DMS114 treated with DMSO at 0.1 percent for 48 hours (cell line): ENCODE data around the gene GALNT6.
"Not testable (repeated sequence)": the region's sequence is repeated elsewhere in the genome, so short reads cannot be mapped to it uniquely, and the experiment has no call there.

ENCODE experiments used
- DNase-seq: peaks from one replicate; lab custom pipeline; 2025; ENCODE audit not compliant: unreplicated experiment; lab: John Stamatoyannopoulos, UW

Gene GALNT6

DNA sequence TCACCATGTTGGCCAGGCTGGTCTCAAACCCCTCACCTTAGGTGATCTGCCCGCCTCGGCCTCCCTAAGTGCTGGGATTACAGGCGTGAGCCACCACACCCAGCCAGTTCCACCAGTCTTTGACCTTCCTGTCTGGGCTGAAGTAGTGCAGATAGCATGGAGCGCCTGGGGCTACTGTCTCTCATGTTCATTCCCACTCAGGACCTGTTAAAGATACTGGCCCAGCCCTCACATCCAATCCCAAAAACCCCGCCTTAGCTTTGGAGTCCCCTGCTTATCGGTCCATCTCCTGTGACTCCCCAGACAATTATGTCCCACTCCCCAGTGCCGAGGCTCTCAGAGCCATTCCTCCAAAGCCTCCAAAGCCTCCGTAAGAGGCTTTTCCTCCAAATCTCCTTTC lies 32.7 kb downstream of the GALNT6 start:
- no peak for DNase-seq

DNA sequence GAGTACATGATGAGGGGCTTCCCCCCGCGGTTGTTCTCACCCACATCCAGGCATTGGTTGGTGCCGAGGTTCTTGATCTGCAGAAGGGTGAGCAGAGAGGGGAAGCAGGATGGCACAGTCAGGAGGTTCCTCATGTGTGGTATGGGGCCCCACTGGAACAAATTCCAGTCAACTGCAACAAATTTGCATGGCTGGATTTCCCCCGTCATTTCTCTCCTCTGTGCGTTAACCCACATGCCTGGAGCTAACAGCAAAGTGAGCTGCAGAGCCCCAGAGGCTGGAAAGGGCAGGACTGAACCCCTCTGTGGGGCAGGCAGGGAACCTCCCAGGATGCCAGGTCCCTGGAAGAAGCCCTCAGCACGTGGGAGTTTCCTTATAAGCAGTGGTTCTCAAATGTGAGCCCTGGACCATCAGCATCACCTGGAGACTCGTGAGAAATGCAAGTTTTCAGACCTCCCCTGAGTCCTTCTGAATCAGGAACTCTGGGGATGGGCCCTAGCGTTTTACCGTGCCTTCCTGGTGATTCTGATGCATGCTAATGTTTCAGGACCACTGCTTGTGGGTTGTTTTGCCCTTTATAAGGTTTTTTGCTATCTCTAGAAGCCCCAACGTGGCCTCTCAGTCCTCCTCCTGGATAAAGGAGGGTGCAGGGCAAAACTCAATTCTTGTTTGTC lies 33.7 kb downstream of the GALNT6 start:
- DNase-seq, result no peak

DNA sequence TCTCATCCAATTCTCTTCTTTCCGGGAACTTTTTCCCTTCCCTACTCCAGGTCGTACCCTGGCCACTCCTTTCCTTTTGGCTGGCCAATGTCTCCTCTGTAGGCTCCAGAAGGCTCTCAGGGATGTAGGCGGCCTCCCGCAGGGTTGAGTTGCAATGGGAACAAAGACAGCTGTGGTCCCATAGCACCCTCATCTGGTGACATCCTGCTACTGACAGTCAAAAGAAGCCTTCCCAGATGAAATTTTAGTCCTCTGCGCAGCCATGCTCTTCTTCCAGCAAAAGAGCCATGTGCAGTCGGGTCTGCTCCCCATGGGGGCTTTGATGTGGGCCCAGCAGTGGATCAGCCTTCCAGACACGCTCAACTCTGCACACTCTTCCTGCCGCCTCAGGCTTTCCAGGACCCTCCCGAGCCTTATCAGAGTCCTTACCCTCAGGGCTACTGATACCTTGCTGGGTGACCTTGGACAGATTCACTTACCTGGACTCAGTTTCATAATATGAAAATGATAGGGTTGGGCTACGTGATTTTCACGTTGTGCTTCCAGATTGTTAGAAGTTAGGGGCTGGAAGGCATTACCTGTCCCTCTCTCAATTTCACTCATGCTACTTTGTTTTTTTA lies 39.2 kb downstream of the GALNT6 start:
- DNase-seq, result peak; percentile 42

GRCh38 chr12:51349026-51349425 lies 42.2 kb downstream of the GALNT6 start:
- DNase-seq, result no peak

GRCh38 chr12:51348116-51348515 lies 43.1 kb downstream of the GALNT6 start:
- DNase-seq, result no peak

- no peak for DNase-seq
These were observed 44.6 kb downstream of the GALNT6 start, which contains the start of gene CELA1 for GRCh38 chr12:51346581-51346980. Gene CELA1 (minus strand): TSS chr12:51346679. CDS start chr12:51346638, 41 bp downstream.

DNA sequence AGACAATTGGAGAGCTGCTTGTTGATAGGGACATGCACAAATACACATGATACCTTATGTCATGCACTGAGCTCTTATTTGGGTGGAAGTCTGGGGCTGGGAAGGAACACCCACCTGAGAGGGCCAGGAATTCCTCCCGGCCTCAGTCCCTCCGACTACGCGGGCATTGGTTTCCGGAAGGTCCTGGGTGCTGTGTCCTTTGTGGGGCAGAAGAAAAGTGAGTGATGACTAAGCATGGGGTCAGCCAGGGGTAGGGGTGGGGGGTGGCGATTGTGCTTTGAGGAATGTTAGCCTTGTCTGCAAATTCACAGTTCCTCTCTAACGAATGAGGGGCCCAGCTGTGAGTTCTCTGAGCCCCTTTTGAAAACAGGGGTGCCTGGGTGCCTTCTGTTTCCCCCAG lies 45.5 kb downstream of the GALNT6 start:
- DNase-seq, result no peak

GRCh38 chr12:51343201-51343600 lies 48.0 kb downstream of the GALNT6 start:
- no peak for DNase-seq

DNA sequence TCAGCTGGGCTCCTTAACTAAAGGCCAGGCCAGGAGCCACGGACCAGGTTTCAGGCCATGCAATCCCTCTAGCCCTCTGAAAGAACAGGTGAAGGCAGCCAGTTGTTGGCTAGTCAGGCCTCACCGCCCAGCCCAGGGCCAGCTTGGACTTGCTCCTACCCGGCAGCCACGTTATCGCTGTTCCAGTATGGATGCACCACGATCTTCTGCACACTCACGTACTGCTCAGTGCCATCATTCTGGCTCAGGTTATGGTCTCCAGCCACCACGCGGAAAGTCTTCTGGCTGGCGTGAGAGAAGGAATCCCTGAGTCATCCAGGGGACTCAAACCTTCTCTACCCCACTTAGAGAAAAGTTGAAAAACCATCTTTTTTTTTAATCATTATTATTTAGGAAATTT lies 48.8 kb downstream of the GALNT6 start:
- no peak for DNase-seq

- DNase-seq, result peak; percentile 74
These were observed 49.8 kb downstream of the GALNT6 start for GRCh38 chr12:51341251-51342007.

DNA sequence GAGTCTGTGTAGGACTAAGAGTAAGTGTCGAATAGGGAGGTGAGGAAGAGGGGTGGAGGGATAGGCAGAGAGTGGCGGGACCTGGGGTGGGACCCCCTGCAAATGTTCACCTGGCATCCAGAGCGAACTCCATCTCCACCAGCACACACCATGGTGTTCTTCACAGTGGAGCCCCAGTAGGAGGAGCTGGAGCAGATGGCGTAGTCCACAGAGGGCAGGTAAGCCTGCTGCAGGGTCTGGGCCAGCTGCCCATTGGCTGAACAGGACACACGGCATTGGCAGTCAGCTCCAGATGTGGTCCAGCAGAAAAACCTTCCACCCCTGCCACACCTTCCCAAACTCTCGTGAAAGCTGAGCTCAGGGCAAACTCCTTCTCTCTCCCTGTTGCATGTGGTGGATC lies 51.5 kb downstream of the GALNT6 start:
- no peak for DNase-seq

DNA sequence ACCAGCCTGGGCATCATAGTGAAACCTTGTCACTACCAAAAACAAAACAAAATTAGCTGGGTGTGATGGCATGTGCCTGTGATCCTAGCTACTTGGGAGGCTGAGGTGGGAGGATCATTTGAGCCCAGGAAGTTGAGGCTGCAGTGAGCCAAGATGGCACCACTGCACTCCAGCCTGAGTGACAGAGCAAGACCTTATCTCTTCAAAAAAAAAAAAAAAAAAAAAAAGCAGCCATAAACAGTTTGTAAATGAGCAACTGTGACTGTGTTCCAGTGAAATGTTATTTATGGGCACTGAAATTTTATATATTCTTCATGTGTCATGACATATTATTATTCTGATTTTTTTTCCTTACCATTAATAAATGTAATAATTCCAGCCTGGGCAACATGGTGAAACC lies 53.9 kb downstream of the GALNT6 start:
- not testable (repeated sequence) for DNase-seq

DNA sequence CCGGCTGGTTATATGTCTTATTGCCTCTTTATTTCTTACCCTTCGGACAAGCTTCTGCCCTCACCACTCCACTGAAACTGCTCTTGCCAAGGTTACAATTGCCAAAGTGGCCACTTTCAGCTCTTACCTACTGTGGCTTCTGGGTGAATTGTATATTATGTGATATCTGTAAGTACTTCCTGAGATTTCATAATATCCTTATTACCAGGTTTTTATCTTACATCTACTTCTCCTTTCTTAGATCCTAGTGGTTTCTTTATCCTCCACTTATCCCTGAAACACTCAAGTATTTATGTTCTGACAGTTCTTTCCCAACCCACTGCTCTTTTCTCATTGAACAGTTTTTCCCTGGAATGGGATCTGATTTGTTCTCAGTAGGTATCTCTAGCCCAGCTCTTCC lies 55.3 kb downstream of the GALNT6 start:
- no peak for DNase-seq

DNA sequence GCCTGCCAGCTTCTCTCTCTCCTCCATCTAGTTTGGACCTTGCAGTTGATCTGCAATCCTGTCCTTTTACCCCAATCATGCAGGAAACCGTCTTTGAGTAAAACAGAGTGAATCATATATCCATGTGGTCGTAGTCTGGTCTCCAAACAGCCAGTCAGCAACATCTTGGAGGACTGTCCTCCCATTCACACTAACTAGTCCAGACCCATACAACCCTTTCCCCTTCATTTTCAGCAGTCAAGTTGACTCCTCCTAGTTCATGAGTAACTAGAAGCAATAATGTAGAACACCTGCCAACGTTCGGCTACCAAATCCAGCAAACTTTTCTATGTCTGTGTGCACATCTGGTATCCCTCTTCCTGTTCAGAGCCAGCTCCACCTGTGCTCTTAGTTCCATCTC lies 56.4 kb downstream of the GALNT6 start:
- DNase-seq, result no peak

DNA sequence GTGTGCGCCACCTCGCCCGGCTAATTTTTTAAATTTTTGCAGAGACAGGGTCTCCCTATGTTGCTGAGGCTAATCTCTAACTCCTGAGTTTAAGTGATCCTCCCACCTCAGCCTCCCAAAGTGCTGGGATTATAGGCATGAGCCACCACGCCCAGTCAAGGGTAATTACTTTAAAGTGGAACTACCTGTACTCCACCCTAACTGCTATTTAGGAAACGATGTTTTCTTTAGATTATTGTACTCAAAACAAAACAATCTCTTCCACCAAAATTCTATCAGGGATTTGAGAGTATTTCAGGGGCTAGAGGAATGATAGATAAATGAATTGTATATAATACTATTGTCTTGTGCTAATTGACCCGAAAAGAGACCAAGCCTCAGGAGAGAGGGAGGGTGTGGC lies 57.7 kb downstream of the GALNT6 start:
- no peak for DNase-seq

DNA sequence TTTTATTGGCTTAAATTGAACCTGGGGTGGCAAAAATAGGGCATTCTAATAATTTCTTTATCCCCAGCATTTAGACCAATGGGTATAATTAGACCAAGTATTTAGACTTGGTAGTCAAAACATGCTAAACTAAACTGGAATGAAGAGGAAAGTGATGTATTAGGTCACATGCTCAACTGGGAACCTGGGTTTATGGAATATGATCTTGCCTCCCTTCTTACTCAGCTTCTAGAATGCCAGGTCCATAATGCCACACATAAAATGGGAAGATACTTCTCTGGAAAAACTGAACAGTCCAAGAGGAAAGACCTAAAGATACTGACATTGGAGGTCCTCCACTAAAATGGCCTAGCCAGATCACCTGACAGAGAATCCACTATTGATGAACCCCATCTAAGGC lies 61.0 kb downstream of the GALNT6 start:
- no peak for DNase-seq

- DNase-seq, result no peak
These were observed 61.5 kb downstream of the GALNT6 start for GRCh38 chr12:51329742-51330141.

DNA sequence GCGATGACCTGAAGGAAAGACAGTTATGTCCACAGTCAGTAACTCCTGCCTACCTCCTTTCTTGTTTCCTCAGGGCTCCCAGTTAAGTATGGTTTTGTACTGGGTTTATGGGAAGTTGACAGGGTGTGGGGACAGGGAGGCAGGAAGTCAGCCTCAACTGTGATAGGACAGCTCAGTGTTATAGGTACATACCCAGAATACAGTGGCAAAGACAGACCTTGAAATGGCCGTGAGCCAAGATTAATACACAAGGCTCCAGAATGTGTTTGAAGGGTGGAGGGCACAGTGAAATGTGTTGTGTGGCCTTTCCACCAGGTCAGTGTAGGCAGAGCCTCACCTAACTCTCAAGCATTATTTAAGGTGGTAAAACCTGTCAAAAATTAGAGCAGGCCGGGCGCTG lies 62.6 kb downstream of the GALNT6 start:
- DNase-seq, result no peak

- no peak for DNase-seq
These were observed 64.3 kb downstream of the GALNT6 start for GRCh38 chr12:51326698-51327439.

GRCh38 chr12:51324953-51325352 lies 66.3 kb downstream of the GALNT6 start:
- DNase-seq, result no peak
